Muscle of back (tissue), 11 donors: Measurements from ENCODE around the gene CORO1C. TPM values are rescaled to one million over a fixed set of nuclear protein-coding genes. Genes with fewer than 3 reads are reported as not detected.

Experiments
- DNase-seq, 3 donors: peaks; one replicate each; pipeline versions ENCODE4 v3.0.0 to v3.0.0-alpha.2; 2013
- polyA plus RNA-seq, 10 donors: library from polyadenylated mRNA; unstranded; fragments of 120-200 nt; gene quantifications; one replicate each; pipeline ENCODE4 v1.2.1, GENCODE V29; 2013; ENCODE audit not compliant: insufficient read length in 10 of 10

Gene CORO1C
- polyA plus RNA-seq, 10 donors: 68.2 to 108 (median 80.9) TPM

GRCh38 chr12:108701779-108702441, 29.4 kb downstream of the CORO1C start:
- DNase-seq: peak in 1 of 3 donors; percentile 56

GRCh38 chr12:108700833-108701541, 30.3 kb downstream of the CORO1C start:
- DNase-seq: no peak

GRCh38 chr12:108699955-108700563, 31.3 kb downstream of the CORO1C start:
- DNase-seq: no peak

- no peak for DNase-seq
These were observed 33.4 kb downstream of the CORO1C start for GRCh38 chr12:108697905-108698304.

- DNase-seq: no peak
These were observed 34.4 kb downstream of the CORO1C start for GRCh38 chr12:108696996-108697290.

GRCh38 chr12:108696111-108696995, 35.0 kb downstream of the CORO1C start:
- DNase-seq: peak in 1 of 3 donors; percentile 88

- no peak for DNase-seq
These were observed 36.5 kb downstream of the CORO1C start for GRCh38 chr12:108694812-108695278.

- DNase-seq: no peak
These were observed 37.6 kb downstream of the CORO1C start for GRCh38 chr12:108693751-108694150.

- DNase-seq: no peak
These were observed 38.1 kb downstream of the CORO1C start for GRCh38 chr12:108693186-108693730.

- DNase-seq: peak; percentile 42 to 78 (median 58)
These were observed 39.1 kb downstream of the CORO1C start for GRCh38 chr12:108691998-108692808.

- peak; percentile 94 to 99 (median 97) for DNase-seq
These were observed 39.9 kb downstream of the CORO1C start for GRCh38 chr12:108691175-108691997.

GRCh38 chr12:108690542-108691174, 40.7 kb downstream of the CORO1C start:
- peak in 1 of 3 donors; percentile 74 for DNase-seq

GRCh38 chr12:108690191-108690518, 41.2 kb downstream of the CORO1C start:
- no peak for DNase-seq

- DNase-seq: peak; percentile 53 to 77 (median 58)
These were observed 41.8 kb downstream of the CORO1C start for GRCh38 chr12:108689314-108690190.

- peak in 1 of 3 donors; percentile 60 for DNase-seq
These were observed 44.5 kb downstream of the CORO1C start for GRCh38 chr12:108686780-108687179.

GRCh38 chr12:108685469-108686260, 45.7 kb downstream of the CORO1C start:
- DNase-seq: peak in 1 of 3 donors; percentile 41

- DNase-seq: no peak
These were observed 47.3 kb downstream of the CORO1C start for GRCh38 chr12:108683906-108684556.
